Stimulated activated CD4-positive, alpha-beta T cell treated with anti-CD3 and anti-CD28 coated beads, TNF-alpha, amount 100 ng/mL, for 48 hours (primary cell): ENCODE results near the gene C11orf86.
"Not testable (repeated sequence)": the region's sequence is repeated elsewhere in the genome, so short reads cannot be mapped to it uniquely, and the experiment has no call there.

ENCODE experiments used
- DNase-seq, 3 donors: peaks; one replicate each; pipeline ENCODE4 v3.0.0-alpha.2; 2020; ENCODE audit warnings: low read depth in 3 of 3

Gene C11orf86, protein sequence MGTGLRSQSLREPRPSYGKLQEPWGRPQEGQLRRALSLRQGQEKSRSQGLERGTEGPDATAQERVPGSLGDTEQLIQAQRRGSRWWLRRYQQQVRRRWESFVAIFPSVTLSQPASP

DNA sequence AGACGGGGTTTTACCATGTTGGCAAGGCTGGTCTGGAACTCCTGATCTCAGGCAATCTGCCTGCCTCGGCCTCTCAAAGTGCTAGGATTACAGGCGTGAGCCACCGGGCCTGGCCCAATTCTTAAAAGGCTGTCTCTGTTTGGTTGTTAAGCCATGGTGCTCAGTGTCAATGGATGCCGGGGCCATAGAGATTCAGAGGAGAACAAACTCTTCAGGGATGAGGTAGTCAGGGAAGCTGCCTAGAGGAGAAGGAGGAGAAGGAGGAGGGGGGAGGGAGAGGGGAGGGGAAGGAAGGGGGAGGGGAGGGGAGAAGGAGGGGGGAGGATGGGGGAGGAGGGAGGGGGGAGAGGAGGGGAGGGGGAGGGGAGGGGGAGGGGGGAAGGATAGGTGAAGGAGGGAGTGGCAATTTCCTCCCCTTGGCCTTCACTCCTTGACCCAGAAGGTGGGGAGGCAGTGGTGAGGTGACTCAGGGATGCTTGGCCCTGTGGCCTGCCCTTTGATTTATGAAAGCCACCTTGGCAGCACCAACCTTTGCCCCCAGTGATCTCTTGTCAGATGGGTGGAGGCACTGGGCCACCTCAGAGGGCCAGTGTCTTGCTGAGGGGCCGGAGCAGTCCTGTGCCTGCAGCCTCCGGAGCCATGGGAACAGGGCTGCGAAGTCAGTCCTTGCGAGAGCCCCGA is at the start of gene C11orf86:
Gene C11orf86 (plus strand): TSS at position 581 of the 681 bp plus-strand sequence. CDS start 59 bp downstream, at position 640.
- DNase-seq, result no peak

DNA sequence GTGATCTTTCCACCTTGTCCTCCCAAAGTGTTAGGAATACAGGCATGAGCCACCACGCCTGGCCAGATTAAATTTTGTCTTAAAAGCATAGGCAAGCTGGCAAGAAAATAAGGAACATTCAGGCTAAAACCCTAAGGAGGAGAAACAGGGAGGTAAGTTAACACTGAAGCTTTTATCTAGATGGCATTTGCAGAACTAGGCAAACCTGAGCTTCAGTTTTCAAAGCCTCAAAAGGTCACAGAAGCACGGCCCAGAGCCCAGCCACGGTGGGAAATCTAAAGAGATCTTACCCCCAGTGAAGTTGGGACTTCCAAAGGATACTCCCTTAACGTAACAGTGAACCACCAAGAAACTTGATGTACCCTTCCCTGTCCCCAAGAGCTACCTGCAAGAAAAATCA is 45.4 kb upstream of the C11orf86 start:
- no peak for DNase-seq

DNA sequence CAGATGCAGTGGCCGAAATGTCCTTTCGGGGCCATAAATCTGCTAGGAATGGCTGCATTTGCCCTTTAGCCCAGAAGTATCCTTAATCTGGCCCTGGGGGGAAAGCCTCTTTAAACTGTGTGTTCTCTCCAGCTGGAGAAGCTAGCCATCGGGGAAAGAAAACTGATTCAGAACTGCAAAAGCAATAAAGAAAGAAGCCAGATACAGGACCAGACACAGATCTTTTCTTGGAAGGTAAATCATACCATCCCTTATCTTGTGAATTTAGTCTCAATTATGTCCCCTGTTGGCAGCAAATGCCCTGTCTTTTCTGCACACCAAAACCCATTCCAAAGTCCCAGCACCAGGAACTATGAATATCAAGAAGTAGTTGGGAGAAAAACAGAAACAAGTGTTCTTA is 42.6 kb upstream of the C11orf86 start:
- DNase-seq, result no peak

DNA sequence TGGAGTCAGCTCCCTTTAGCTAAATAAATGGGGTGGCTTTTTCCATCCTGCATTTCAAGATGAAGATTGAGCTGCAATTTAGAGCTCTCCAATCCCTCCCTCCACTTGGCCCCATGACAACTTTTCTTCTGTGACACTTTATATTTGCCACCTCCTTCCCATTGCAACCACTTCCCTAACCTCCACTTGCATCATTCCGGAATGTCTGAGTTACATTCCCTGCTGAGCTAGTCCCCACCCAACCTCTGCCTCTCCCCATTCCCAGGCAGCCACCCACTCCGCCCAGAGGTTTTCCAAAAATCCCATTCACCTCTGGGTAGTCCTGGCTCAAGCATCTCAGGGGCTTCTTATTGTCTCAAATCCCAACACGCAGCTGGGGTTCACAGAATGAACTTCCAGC is 41.6 kb upstream of the C11orf86 start:
- no peak for DNase-seq

DNA sequence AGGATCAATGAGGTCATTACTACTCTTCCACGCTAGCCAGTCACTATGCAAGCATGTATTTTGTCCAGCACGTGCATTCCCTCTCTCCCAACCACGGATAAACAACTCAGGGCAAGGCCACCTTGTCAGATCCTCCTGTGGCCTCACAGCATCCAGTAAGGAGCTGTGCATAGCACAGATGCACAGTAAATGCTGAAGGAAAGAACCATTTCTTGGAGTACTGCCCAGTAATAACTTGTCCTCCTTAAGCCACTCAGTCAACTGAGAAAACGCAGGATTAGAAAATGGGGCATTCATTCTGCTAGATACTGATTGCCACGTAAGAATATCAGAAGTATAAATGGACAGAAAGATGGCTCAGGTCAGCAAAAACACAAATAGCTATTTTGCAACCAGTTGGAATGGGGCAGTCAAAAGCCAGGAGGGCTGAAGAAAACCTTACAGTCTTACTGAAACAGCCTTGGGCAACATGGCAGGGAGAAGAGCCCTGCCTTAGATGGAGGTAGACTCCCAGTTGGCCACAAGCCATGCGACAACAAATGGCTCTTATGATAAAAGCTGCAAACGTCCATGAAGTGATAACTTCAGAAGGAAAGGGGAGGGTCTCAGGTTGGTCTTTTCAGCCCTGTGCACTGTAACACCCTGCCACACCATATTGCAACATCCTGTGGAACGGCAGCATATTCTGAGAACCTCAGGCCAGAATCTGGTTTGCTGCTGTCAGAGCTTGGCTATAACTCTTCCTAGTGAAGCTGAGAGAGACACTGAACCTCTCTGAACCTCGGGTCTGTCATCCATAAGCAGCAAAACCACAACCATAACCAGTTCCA is 39.9 kb upstream of the C11orf86 start:
- no peak for DNase-seq

DNA sequence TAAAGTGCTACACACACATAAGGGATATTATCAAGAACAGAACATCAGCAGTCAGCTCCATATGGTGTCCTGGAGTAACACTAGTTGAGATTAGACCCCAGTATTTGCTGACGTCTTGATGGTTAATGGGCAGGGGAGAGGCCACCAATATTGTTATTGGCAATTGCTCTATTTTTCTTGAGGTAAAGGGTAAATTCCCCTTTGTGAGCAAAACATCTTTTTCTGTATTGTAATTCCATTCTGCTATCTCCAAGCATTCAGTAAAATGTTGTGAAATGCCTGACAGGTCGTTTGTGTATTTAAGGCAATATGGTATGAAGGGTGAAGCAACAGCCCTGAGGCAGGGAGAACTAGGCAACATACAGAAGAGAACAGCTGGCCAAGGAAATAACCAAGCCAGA is 38.8 kb upstream of the C11orf86 start:
- DNase-seq, result no peak

DNA sequence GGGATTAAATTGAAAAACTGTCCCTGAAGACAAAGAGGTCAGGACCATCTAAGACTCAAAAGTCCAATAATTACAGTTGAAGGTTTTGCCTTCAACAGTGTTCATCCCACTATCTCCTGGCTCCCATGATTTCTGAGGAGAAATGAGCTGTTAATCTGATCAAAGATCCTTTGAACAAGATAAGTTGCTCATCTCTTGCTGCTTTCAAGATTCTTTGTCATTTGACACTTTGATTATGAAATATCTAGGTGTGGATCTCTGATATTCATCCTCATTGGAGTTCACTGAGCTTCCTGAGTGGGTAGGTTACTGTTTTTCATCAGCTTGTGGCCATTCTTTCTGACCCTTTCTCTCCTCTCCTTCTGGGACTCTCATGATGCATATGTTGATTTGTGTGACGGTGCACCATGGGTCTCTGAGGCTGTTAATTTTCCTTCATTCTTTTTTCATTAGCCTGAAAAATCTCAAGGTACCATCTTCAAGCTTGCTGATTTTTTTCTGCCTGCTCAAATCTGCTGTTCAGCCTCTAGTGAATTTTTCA is 37.8 kb upstream of the C11orf86 start:
- no peak for DNase-seq

DNA sequence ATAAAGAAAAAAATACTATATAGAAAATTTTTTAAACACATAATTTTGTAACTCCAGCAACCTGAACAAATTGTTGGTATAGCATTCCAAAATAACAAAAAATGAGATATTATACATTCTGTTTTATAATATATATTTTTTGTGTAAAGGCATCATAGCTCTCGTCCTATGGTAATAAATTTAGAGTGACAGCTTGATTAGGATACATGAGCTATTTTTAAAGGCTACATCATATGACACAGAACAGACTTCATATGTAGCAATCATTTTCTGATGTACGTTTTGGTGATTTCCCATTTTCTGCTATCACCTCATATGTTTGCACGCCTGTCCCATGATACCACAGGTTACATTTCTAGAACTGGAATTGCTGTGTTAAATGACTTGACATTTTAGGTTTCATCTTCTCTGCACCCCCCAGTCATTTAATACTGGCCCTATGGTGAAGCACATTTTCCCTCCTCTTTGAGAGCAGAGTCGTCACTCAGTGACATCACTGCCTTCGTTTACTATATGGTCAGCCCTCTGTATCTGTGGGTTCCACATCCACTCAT is 36.4 kb upstream of the C11orf86 start:
- no peak for DNase-seq

DNA sequence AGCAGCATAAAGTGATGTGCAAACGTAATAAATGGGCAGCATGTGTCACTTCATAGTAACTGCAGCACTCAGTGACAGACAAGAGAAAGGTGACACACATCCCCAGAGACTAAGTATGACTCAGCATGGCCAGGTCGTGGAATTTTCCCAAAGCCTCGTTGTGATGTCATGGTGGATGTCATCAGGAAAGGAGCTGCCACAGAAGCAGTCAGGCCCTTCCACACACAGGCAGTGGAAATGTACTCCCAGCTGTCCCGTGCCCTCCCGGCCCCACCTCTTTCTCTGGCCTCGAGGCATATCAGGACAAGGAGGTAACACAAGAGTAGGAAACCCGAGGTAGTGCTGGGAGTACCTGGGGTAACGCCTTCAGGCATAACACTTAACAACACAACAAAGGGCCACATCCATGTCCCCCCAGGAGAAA is 25.0 kb upstream of the C11orf86 start:
- peak in 1 of 3 donors; percentile 23 for DNase-seq

DNA sequence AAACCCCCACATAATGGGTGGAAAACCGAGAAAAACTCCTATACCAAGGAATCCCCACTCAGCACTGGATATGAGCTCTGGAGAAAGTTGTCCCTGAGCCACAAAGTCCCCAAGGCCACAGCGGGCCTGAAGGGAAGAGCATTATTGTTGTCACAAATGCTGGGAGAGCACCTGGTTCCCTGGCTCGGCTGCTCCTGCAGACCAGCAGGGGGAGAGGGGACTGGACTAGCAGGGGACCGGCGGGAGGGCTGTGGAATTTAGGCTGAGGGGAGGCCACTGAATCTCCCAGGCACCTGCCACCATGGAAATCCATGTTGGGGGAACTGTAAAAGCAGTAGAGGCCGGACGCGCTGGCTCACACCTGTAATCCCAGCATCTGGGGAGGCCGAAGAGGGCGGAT is 24.0 kb upstream of the C11orf86 start:
- DNase-seq, result no peak

- no peak for DNase-seq
Observed at GRCh38 chr11:66951927-66952337, 23.2 kb upstream of the C11orf86 start.

- DNase-seq, result no peak
Observed at GRCh38 chr11:66953081-66953833, 21.8 kb upstream of the C11orf86 start.

DNA sequence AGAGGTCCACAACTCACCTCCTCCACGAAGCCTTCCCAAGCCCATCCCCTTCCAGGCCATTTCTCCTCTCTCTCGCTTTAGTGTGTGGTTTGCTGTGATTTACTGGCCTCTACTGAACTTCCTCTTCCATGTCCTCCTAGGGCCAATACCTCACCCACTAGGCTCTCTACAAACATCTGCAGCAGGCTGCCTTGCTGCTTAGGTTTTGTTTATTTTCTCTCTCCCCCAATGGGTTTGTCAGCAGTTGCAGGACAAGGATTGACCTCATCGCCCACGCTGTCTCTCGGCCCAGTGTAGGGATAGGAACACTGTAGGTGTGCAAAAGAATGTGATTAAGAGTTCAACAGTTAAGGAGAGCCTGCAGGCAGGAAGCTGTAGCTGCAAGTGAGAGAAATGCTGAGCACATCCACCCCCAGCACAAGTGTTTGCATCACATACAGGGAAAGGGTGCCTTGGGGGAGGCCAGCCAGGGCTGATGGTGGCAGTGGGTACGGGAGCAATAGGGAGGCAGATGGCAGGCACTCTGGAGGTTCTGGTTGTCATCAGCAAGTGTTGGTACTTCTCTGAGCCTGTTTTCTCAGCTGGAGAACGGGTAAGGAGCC is 18.3 kb upstream of the C11orf86 start:
- DNase-seq, result no peak

DNA sequence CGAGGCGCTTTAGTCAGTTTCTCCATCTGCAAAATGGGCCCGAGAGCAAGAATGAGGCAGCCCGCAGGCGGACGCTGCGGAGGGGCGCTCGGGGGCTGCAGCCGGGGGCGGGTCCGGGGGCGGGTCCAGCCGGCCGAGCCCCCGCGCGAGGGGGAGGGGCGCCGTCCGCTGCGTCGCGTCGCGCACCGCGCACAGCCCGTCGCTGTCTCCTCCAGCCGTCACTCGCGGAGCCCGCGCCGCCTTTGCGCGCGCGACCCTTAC is 17.2 kb upstream of the C11orf86 start:
- DNase-seq, result peak in 1 of 3 donors; percentile 18

DNA sequence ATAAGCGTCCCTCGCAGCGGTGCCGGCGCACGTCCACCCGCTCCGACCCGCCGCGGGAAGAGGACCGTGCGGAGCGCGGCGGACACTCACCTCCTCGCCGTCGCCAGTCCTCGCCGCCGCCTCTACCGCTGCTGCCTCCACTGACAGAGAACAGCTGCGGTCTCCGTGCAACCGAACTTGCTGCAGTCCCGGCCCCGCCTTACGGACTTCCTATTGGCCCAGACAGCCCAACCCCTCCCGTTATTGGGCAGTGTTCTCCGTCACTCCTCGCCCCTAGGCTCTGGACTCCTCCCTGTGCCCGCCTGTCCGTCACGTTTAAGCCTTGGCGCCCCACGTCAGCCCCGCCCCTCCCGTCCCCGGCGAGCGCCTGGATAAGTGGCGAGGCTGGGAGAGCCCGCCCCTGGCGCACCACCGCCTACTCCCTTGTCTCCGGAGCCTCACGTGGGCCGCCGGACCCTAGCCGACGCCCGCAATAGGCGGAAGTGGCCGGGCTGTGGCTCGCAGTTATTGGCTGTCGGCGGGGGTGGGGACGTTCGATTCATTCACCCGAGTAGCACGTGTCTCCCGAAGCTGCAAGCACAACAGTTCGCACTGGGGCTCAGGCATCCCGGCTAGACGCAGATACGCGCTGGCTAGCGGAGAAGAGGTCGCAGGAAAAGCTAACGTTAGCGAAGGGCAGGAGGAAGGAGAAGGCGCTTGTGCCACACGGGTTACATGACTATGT is 16.7 kb upstream of the C11orf86 start, which contains the start of gene PC:
Gene PC (minus strand): TSS at position 152 of the 724 bp plus-strand sequence. CDS start 86,224 bp downstream, outside the sequence.
- peak; percentile 94 to 97 (median 95) for DNase-seq

DNA sequence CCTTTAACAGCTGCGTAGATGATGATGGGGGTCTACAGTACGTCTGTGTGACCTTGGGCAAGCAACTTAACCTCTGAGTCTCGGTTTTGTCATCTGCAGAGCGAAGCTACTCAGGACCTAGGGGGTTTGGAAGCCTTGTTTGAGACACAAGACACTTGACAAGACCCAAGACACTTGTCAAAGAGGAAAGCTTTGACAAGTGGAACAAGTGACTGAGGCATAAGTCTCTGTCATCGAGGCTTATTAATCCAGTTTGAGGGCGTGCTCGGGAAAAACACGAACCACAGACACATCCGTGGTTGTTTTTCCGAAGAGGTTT is 16.2 kb upstream of the C11orf86 start:
- DNase-seq, result no peak

DNA sequence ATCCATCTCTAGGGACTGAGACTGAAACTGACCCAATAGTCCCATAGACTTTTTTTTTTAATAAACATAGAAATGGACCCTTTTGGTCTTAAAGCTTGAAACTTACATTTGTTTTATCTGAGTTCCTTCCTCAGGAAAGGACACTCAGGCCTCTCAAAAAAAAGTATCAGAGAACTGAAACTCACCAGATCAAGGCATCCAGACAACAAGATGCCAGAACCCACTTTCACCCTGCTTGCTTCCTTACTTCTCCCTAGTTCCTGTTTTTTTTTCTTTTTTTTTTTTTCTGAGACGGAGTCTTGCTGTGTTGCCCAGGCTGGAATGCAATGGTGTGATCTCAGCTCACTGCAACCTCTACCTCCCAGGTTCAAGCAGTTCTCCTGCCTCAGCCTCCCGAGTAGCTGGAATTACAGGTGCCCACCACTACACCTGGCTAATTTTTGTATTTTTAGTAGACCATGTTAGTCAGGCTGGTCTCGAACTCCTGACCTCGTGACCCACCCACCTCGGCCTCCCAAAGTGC is 13.4 kb upstream of the C11orf86 start:
- not testable (repeated sequence) for DNase-seq

DNA sequence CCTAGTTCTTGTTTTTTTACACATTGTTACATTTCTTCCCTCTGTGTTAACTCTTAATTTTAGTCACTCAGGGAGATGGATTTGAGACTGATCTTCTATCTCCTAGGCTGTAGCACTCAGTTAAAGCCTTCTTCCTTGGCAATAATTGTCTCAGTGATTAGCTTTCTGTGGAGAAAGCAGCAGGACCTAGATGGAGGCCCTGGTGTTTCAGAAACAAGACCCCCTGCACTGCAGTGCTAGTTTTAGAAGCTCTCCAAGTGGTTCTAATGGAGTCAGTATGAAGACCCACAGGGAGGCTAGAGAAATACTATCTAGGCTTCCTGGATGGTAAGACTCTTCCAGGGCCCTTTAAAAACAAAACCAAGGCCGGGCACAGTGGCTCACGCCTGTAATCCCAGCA is 12.9 kb upstream of the C11orf86 start:
- DNase-seq, result no peak

GRCh38 chr11:66962801-66963200 is 12.3 kb upstream of the C11orf86 start:
- no peak for DNase-seq

DNA sequence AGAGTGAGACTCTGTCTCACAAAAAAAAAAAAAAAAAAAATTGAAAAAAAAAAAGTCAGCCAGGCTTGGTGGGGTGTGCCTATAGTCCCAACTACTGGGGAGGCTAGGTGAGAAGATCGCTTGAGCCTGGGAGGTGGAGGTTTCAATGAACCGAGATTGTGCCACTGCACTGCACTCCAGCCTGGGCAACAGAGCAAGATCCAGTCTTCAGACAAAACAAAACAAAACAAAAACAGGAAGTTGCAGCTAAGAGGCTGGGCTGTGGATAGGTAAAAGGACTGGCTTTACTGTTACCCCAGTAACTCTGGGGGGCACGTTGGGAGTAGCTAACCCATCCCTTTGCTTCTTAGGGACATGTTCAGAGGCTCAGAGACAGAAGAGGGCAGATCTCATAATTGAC is 10.6 kb upstream of the C11orf86 start:
- no peak for DNase-seq

DNA sequence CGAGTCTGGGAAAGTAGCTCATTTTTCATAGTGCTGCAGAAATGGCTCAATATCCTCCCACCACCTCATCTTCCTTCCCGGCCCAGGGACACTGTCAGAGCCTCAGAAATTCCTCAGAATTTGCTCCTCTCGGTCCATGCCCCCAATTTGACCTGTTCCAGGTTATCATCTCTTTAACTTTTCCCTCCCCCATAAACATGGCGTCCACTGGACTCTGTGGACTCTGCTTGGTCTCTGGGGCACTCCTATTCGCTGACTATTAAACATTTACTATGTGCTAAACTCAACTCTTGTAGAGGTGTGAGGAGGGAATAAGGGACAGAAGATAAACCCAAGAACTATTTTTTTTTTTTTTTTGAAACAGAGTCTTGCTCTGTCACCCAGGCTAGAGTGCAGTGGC is 8.8 kb upstream of the C11orf86 start:
- no peak for DNase-seq
